Fibroblast of peridontal ligament (primary cell): ENCODE measurements around the gene RS1.

Source experiments
- DNase-seq: peaks from one replicate; pipeline ENCODE4 v3.0.0-alpha.2; 2010; ENCODE audit errors: extremely low read depth

The RS1 gene

DNA sequence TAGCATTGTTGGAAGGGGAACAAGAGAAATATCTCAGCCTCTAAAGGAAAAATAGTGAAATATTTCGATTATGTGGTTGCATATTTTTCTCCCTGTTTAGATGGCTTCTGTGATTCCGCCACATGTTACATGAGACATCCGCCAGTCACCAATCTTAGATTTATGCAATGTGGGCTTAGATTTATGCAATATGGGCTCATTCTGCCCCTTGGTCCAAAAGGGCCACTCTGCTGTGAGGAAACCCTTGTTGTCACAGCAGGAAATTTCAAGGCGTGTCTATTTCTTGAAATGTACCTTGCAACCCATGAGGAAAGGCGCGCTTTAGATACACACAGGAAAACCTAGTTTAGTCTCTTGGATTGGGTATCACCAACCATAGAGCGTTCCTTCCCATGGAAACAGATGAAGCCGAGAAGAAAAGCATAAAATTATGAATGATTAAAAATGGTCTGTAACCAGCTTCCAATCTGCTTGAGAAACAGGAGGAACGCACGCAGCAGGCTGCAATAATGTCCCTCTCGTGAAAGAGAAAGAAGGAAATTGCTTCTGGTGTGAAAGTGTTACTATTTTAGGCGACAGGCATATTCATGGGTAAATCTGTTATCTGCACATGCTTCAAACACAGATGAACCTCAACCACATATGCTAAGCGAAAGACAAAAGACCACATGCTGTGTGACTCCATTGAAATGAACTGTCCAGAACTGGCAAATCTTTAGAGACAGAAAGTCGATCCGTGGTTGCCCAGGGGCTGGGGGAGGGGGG is 3.7 kb downstream of the RS1 start:
- DNase-seq: no peak

DNA sequence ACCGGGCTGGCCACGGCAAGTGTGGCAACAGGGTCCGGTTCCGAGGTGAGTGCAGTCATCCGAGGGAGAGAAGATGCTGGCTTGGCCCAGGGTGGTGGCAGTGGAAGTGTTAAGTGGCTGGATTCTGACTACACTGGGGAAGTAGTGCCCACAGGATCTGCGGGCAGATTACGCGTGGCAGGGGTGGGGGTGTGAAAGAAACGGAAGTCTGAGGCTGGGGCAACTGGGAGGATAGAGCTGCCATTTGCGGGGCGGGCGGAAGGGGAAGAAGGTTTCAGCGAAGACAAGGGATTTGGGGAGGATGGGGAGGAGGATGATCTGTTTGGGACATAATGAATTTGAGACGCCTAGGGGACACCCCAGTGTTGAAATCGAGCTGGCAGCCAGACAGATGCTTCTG is 5.3 kb downstream of the RS1 start:
- DNase-seq: no peak

DNA sequence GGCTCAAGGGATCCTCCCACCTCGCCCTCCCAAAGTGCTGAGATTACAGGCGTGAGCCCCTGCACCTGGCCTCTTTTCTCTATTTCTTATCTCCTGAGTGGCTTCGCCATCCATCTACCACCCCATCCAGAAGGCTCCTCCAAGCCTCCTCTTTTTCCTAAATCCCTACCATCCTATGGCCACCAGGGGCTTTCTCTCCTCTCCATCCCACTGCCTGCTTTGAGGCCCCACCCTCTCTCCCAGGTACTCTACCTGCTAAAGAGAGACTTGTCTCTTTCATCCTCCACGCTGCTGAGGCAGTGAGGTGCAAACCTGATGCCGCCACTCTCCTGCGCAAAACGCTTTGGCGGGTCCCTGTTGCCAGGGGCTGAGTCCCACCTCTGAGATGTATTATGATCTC is 7.0 kb downstream of the RS1 start:
- no peak for DNase-seq

DNA sequence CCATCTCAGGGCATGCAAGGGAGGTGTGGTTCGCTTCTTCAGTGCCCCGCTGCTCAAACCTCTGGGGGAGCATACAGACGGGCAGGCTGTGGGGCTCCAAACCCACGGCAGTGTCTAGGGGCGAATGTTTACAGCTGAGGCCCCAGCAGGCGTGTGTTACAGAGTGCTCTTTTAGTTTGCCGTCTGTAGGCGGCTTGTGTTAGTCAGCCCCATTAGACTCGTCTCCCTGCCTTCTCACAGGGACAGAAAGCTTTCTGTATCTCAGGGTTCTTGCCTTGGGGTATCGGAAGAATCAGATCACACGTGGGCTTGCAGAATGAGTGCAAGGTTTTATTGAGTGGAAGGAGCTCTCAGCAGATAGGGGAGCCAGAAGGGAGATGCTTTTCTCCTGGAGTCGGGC is 10.6 kb downstream of the RS1 start:
- DNase-seq: no peak

DNA sequence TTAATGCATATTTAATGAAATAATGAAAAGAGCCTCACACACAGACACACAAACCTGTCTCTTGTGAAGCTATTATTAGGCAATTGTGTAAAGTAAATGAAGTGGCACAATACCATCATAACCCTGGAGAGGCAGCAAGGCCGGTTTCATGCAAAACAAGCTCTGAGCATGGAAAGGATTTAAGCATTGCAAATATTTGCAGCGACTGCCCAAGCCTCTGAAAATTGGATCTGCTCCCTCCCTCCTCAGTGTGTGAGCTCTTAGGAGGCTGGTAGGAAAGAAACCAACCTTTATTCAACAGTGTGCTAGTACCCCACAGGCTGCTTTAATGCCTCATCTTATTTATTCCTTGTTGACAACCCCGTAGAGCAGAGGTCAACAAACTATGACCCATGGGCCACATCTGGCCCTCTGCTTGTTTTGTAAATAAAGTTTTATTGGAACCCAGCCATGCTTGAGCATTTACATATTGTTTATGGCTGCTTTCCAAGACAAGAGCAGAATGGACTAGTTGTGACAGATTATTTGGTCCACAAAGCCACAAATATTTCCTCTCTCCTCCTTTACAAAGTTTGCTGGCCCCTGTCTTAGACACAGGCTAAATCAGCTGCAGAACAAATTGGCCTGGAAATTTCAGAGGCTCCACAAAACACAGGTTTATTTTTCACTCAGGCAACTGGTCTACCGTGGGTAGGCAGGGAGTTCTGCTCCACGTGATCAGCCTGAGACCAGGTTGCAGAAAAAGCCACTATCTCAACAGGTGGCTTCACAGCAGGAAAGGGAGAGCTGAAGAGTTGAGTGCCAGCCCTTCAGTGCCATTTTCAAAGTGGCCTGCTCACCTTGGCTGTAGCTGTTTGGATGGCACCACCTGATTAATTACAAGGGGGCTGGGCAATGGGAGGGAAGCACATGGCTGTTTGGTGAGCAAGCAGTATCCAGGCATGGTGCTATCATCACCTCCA is 16.8 kb downstream of the RS1 start:
- DNase-seq: peak; percentile 7

GRCh38 chrX:18652636-18653035 is 19.3 kb downstream of the RS1 start:
- DNase-seq: no peak

DNA sequence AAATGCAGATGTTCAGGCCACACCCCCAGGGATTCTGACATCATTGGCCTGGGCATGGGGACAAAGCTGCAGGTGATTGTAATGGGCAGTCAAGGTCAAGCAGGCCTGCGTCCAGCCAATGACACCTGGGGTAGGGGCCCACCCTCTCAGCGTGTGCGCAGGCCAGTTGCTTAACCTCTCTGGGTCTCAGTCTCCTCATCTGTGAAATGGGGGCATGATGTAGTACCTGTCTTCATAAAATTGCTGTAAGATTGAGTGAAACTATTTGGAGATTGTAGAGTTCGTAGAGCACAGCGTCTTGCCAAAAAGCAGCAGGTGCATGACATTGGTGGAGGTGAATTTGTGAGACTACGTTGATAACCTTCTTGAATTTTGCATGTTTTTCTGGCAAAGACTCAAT is 21.2 kb downstream of the RS1 start:
- no peak for DNase-seq

GRCh38 chrX:18649498-18649951 is 22.4 kb downstream of the RS1 start:
- DNase-seq: peak; percentile 12

GRCh38 chrX:18647621-18648020 is 24.3 kb downstream of the RS1 start:
- DNase-seq: no peak

- DNase-seq: no peak
Observed at GRCh38 chrX:18643853-18644252, 28.1 kb downstream of the RS1 start.

GRCh38 chrX:18643243-18643642 is 28.7 kb downstream of the RS1 start:
- DNase-seq: no peak

- DNase-seq: no peak
Observed at GRCh38 chrX:18640686-18641085, 31.2 kb downstream of the RS1 start.

DNA sequence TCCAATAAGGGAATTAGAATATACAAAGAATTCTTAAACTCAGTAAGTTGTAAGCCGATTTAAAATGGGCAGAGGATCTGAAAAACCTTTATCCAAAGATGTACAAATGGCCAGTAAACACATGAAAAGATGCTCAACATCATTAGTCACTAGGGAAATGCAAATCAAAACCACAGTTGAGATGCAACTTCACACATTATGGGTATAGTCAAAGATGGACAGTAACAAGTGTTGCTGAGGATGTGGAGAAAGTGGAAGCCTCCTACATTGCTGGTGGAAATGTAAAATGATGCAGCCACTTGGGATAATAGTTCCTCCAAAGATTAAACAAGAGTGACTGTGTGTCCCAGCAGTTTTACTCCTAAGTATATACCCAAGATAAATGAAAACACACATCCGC is 32.6 kb downstream of the RS1 start:
- DNase-seq: no peak

- DNase-seq: no peak
Observed at GRCh38 chrX:18638398-18638797, 33.5 kb downstream of the RS1 start.

- DNase-seq: no peak
Observed at GRCh38 chrX:18630934-18631333, 41.0 kb downstream of the RS1 start.

DNA sequence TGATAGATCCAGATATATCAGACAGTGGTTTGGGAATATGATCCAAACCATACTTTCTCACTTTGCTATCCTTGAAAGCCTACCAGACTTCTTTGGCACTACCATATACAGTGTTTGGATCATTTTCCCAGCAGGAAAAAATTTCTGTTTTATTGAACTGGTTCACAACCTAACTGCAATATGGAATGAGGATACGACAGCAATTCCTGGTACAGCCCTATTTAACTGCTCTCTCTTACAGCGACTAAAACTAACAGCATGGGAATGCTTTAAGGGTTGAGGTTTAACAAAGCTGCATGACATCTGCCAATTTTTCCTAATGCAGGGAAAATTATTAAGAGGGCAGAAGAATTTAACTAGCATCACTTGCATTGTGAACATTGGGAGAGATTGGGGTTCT is 47.3 kb downstream of the RS1 start:
- no peak for DNase-seq

DNA sequence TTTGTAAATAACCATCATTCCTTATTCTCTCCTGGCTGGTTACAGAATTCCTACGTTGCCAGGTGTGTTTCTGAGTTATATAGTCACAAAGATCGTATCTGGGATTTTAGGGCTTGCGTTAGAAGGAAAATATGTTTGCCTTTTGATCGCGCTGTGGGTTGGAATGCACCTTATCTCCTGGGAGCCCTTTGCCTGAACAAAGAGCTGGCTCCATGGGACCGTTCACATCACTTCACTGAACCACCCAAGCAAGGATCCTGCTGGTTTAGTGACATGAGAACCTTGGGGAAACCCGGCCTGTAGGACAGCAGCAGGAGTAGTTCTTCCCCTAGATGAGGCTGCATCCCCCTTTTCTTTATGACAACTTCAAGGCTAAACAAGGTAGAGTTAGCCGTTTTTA is 51.6 kb downstream of the RS1 start:
- no peak for DNase-seq

DNA sequence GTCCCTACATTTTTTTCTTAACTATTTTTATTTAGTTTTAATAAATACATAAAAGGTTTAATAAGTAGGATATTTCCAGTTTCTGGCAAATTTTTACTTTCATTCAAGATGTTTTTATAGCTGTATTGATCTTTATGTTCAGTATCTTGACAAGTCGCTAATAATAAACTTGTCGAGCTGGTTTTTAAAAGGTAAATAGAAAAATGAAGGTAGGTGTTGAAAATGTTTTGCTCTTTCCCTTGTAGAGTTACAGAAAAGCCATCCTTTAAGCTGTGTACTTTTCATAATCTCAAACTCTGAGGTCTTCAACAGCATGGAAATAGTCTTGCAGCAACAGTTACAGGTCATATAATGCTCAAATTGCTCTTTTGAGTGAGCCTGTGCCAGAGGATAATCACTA is 52.6 kb downstream of the RS1 start:
- no peak for DNase-seq

DNA sequence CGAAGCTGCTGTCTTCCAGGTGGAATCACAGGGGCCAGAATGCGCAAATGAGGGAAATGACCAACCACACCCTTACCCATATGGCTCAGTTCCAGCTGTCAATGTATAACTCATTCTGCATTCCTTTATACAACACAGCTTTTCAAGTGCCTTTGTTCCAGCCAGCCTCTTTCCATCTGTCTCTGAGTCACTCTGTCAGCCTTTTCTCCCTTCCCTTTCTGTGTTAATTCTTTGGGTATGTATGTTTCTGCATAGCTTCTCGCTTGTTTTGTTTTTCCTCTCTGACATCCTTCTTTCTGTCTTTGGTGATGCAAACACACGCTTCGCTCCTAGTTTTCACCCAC is 54.5 kb downstream of the RS1 start:
- peak; percentile 40 for DNase-seq

GRCh38 chrX:18616688-18617406 is 55.1 kb downstream of the RS1 start:
- no peak for DNase-seq

GRCh38 chrX:18613930-18614639 is 57.8 kb downstream of the RS1 start:
- no peak for DNase-seq

GRCh38 chrX:18607966-18608365 is 63.9 kb downstream of the RS1 start:
- no peak for DNase-seq
